H7 (cell line): ENCODE data around the gene CD37. TPM values are rescaled to one million over a fixed set of nuclear protein-coding genes. Genes with fewer than 3 reads are reported as not detected.

ENCODE experiments used
- DNase-seq: peaks from one replicate; pipeline ENCODE4 v3.0.0; 2012
- H3K27me3 ChIP-seq: 2 replicates; pipeline ENCODE4 v1.6.0; 2011; ENCODE audit warnings: mild to moderate bottlenecking, low read length; ENCODE audit not compliant: control insufficient read depth, insufficient read depth
- H3K36me3 ChIP-seq: replicated peaks from 2 replicates; pipeline ENCODE4 v1.5.1; 2011; ENCODE audit warnings: low read length; ENCODE audit not compliant: control insufficient read depth, insufficient read depth
- H3K4me3 ChIP-seq: 2 replicates; pipeline ENCODE4 v1.5.1; 2011; ENCODE audit warnings: low read depth, mild to moderate bottlenecking, control low read depth, low read length, moderate library complexity; ENCODE audit not compliant: insufficient read depth
- total RNA-seq: library from RNA; depleted of rRNA; stranded (reverse); fragments of >200 nt; shearing (Covaris generic); gene quantifications from 2 replicates; pipeline ENCODE4 v1.2.3, GENCODE V29; 2014

CD37 gene
- total RNA-seq, 1 experiment from 2014 or later: not detected

DNA sequence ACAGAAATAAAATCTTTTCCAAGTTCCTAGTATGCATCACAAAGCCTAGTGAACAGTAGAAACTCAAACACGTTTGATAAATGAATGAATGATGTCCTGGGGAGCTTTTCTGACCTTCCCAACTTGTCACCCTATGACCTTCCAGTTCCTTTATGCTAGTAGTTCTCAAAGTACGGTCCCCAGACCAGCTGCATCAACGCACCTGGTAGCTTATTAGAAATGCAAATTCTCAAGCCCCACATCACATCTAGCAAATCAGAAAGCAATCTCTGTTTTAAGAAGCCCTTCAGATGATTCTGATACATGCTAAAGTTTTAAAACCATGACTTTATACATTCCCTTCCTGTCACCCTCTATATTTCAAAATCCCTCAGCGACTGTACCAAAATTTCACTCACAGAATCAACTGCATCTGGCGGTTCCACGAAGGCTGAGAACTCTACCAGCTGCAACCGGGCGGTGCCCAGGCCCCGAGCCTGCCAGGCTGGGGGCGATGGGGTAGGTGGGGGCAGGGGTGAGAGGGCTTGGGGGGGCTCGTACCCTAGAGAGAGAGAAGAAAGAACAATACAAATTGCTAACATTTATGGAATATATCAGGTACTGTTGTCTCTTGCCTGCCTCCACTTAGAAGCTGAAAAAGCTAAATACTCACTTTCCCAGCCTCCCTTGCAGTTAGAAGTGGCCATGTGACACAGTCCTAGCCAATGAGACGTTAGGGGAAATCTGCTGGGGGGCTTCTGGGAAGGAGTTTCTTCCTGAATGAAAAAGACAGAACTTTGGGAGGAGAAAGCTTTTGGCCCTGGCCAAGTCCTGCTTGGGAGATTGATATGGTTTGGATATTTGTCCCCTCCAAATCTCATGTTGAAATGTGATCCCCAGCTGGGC is 13.3 kb downstream of the CD37 start:
- no peak overlapping the region for H3K4me3 ChIP-seq
- DNase-seq: peak; percentile 33
- H3K27me3 ChIP-seq: no peaks in the 10 kb centered on the region
- peaks cover 50% of the 10 kb centered on the region for H3K36me3 ChIP-seq

- DNase-seq: no peak
- H3K4me3 ChIP-seq: no peak overlapping the region
- H3K36me3 ChIP-seq: peaks cover 48% of the 10 kb centered on the region
- H3K27me3 ChIP-seq: no peaks in the 10 kb centered on the region
Observed at GRCh38 chr19:49349567-49349966, 14.4 kb downstream of the CD37 start.

DNA sequence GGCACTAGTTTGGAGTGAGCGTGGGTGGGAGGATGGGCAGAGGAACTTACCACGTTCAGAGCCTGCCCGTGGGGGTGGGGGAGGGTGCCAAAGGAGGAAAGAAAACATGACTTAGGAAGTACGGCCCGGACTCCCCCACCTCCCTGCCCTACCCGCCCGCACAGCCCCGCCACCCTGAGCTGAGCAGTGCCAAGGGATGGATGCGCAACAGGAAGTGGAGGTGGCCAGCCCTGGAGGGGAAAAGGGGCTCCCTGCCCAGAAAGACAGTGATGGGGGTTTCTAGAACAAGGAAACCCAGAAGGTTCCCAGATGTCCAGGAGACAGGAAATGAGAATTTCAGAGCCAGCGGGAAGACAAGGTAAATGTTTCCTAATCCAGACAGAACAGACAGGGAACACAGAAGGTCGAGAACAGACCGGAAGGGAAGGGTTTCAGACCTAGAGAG is 20.7 kb downstream of the CD37 start:
- H3K4me3 ChIP-seq: no peak overlapping the region
- peaks cover 39% of the 10 kb centered on the region for H3K36me3 ChIP-seq
- no peaks in the 10 kb centered on the region for H3K27me3 ChIP-seq
- DNase-seq: peak; percentile 30

DNA sequence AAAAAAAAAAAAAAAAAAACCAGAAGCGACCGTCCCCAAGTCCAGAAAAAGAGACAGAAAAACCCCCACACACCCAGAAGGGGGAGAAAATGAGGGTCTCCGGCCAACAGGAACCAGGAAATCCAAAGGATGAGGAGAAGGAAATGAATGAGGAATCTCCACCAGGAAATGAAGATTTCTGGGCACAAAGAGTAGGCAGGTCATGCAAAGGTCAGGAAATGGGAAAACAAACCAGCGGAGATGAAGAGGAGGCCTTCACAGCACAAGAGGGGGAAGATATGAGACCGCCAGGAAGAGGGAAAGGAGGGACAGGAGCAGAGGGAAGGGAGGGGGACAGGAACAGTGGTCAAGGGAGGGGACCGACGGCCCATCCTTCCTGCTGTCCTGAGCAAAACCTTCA is 21.2 kb downstream of the CD37 start:
- DNase-seq: peak; percentile 17
- Histone ChIP-seq H3K36me3 (peaks cover 36% of the 10 kb centered on the region), H3K27me3 (no peaks in the 10 kb centered on the region)

GRCh38 chr19:49357186-49357585 is 22.0 kb downstream of the CD37 start:
- no peak overlapping the region for H3K4me3 ChIP-seq
- peaks cover 34% of the 10 kb centered on the region for H3K36me3 ChIP-seq
- DNase-seq: peak; percentile 5
- H3K27me3 ChIP-seq: no peaks in the 10 kb centered on the region

More for the DNA sequence above, 21.2 kb downstream of the CD37 start:
- no peak overlapping the region for H3K4me3 ChIP-seq

DNA sequence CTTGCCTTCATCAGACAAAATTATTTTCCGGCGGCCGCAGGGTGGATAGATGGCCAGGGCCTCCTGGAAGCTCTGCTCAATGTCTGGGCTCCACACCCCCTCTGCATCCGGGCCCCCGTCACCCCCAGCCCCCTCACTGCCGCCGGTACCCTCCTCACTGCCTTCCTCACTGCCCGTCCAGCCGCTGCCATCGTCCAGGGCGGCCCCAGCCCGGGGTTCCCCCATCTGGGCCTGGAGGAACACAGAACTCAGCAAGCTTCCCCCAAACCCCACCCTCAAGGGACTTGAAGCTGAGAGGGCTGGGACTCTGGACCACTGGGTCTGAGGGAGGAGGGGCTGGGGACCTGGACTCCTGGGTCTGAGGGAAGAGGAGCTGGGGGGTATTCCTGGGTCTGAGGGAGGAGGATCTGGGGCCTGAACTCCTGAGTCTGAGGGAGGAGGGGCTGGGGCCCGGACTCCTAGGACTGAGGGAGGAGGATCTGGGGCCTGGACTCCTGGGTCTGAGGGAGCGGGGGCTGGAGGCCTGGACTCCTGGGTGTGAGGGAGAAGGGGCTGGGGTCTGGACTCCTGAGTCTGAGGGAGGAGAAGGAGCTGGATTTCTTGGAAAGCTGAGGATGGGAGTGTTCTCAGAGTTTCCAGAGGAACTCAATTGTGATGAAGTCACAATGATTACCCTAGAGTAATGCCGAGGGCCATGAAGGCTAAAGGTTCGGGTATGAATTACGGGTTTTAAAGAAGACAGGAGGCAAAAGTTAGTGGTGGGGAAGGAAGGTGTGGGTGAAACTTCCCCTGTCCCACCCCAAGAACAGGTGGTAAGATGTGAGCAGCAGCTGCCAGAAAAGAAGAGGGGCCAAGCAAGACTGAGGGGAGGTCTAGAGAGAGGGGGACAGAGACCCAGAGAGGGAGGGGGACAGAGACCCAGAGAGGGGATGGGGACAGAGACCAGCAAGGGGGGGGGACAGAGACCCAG is 24.9 kb downstream of the CD37 start:
- no peaks in the 10 kb centered on the region for H3K27me3 ChIP-seq
- no peak overlapping the region for H3K4me3 ChIP-seq
- DNase-seq: peak; percentile 50
- H3K36me3 ChIP-seq: peaks cover 23% of the 10 kb centered on the region

DNA sequence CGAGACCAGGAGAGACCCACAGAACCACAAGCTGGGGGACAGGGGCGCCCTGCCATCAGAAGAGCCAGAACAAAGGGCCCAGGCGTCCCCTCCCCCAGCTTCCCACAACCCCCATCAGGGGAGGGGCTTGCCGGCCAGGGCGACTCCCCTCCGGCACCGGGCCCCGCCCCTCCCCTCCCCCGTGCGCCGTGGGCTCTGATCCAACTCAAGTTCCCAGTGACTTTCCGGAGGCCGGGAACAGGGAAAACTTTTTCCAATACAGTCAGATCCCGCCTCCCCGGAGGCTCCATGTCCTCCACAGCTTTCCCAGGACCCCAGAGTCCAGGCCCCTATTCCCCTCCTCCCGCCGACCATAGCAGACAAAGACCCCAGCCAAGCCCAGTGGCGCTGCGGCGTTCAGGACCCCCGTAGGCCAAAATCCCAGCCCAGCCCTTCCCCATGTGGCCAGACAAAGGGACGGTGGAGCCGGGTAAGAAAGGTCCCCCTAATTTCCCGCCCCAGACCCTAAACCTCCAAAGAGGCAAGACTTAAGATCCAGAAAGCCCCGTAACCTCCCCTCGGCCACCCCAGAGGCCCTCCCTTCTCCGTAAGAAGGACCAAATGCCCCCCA is 26.3 kb downstream of the CD37 start:
- Histone ChIP-seq H3K4me3 (peak overlapping the region; percentile 98), H3K27me3 (no peaks in the 10 kb centered on the region), H3K36me3 (peaks cover 19% of the 10 kb centered on the region)
- DNase-seq: peak; percentile 97

DNA sequence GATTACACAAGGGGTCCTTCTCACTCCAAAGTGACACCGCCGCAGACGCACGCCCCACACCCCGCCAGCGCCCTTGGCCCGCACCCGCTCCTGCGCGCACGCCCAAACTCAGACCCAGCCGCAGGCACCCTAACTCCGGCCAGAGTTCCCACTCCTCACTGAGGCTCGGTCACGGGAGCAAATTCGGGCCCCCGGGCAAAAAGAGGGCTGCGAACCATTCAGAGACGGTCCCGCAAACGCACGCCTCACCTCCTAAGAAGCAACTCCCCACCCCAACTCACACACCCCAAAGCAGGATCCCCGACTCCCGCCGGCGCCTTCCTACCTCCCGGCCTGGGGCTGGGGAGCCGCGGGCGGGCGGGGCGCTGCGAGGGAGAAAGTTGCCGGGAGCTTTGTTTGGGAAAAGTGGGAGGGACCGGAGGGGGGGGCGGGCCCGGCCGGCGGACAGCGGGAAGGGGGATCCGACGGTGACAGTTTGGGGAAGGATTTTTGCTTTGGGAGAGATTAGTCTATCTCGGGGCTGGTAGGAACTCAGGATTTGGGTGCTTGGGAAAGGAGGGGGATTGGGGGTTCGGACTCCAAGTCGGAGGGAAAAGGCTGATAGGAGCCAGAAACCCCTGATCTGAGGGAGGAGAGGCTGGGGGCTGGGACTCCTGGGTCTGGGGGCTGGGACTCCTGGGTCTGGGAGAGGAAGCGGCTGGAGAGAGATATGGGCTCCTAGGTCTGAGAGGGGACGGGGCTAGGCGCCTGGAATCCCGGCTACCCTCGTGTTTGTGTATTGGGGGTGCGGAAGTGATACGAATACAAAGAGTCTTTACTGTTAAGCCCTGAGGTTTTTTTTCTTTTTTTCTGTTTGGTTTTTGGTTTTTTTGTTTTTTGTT is 27.1 kb downstream of the CD37 start, which contains the start of gene TEAD2:
TEAD2 (minus strand) TSS at position 369 of the 881 bp plus-strand sequence. CDS start 2,341 bp downstream, outside the sequence.
- Histone ChIP-seq H3K36me3 (peaks cover 13% of the 10 kb centered on the region), H3K27me3 (no peaks in the 10 kb centered on the region), H3K4me3 (peak within 1 kb of the TSS; percentile 98)

DNA sequence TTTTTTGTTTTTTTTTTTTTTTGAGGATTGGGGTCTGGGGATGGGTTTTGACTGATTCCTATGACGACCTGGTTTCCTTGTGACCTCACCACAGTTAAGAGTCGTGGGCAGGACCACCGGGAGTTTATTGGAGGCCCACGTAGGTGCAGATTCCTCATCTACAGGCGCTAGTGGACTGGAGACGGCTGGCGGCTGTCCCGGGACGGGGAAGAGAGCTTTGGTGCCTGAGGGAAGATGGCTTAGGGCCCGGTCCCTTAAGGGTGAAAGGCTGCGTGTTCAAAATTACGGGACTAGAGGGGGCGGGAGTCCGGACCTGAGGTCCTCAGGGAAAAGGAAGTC is 27.7 kb downstream of the CD37 start:
- DNase-seq: peak; percentile 67
- H3K36me3 ChIP-seq: peaks cover 10% of the 10 kb centered on the region
- no peaks in the 10 kb centered on the region for H3K27me3 ChIP-seq
- peak overlapping the region; percentile 98 for H3K4me3 ChIP-seq

More for the DNA sequence above, 27.1 kb downstream of the CD37 start, which contains the start of gene TEAD2:
- DNase-seq: peak; percentile 98

- Histone ChIP-seq H3K4me3 (peak within 1 kb of the TSS; percentile 98), H3K27me3 (no peaks in the 10 kb centered on the region), H3K36me3 (peaks cover 7% of the 10 kb centered on the region)
- DNase-seq: peak; percentile 98
Observed at GRCh38 chr19:49363268-49364082, 28.3 kb downstream of the CD37 start, which contains the start of gene DKKL1. Gene DKKL1, plus strand, starts transcription at chr19:49363877. Its CDS starts 122 bp downstream, at chr19:49363999.

GRCh38 chr19:49364083-49364737 is 29.0 kb downstream of the CD37 start:
- peak overlapping the region; percentile 36 for H3K4me3 ChIP-seq
- H3K36me3 ChIP-seq: peaks cover 5% of the 10 kb centered on the region
- DNase-seq: peak; percentile 53
- no peaks in the 10 kb centered on the region for H3K27me3 ChIP-seq

- Histone ChIP-seq H3K4me3 (no peak overlapping the region), H3K36me3 (no peaks in the 10 kb centered on the region), H3K27me3 (no peaks in the 10 kb centered on the region)
- no peak for DNase-seq
Observed at GRCh38 chr19:49366110-49366509, 30.9 kb downstream of the CD37 start.
